Esophagus squamous epithelium (tissue), 5 donors: Measurements from ENCODE around the gene PEX14. TPM values are rescaled to one million over a fixed set of nuclear protein-coding genes. Genes with fewer than 3 reads are reported as not detected.

Experiments
- DNase-seq: peaks from one replicate; lab custom pipeline; 2025; lab: John Stamatoyannopoulos, UW
- H3K27ac ChIP-seq, 4 donors: fragments of 200-600 bp; sonication (generic); one replicate each; pipeline ENCODE4 v1.5.1; 2016 to 2019; ENCODE audit warnings: mild to moderate bottlenecking in 1 of 4
- H3K27me3 ChIP-seq, 4 donors: fragments of 200-600 bp; sonication (generic); 1 replicate in 3 of 4; 2 replicates in 1 of 4; pipeline versions ENCODE4 v1.5.1 to v1.6.0; 2017 to 2021; ENCODE audit warnings: antibody characterized with exemption in 1 of 4
- H3K36me3 ChIP-seq, 3 donors: fragments of 200-600 bp; sonication (generic); one replicate each; pipeline ENCODE4 v1.5.1; 2016 to 2019
- H3K4me1 ChIP-seq, 3 donors: fragments of 200-600 bp; sonication (generic); one replicate each; pipeline ENCODE4 v1.5.1; 2017 to 2019
- H3K4me3 ChIP-seq, 4 donors: fragments of 200-600 bp; sonication (generic); 1 replicate in 3 of 4; 2 replicates in 1 of 4; pipeline ENCODE4 v1.5.1; 2016 to 2019; ENCODE audit warnings: mild to moderate bottlenecking in 2 of 4, moderate library complexity in 1 of 4
- H3K9me3 ChIP-seq, 3 donors: fragments of 200-600 bp; sonication (generic); one replicate each; pipeline ENCODE4 v1.5.1; 2016 to 2019
- CTCF ChIP-seq, 6 experiments: fragments of 450-650 bp in 4 of 6; fragments of 200-600 bp in 2 of 6; sonication (generic) in 2 of 6; IDR thresholded peaks; one replicate each; pipeline ENCODE4 v1.5.1; 2016 to 2019; ENCODE audit warnings: antibody characterized with exemption in 6 of 6, mild to moderate bottlenecking in 4 of 6, moderate library complexity in 4 of 6
- POLR2A ChIP-seq, 4 donors: fragments of 450-650 bp; IDR thresholded peaks; one replicate each; pipeline ENCODE4 v1.6.1; 2017; ENCODE audit warnings: antibody characterized with exemption in 4 of 4, mild to moderate bottlenecking in 4 of 4, moderate library complexity in 3 of 4
- WGBS, 2 donors: methylation state at CpG; one replicate each; pipeline ENCODE4 v1.1.5; 2018; 5-methylcytosine and 5-hydroxymethylcytosine counted together
- intact Hi-C: fragments of 100-400 bp; cut with DNase I; formaldehyde crosslinking; loops from one replicate; pipeline ENCODE4 v1.15.0; 2022
- total RNA-seq, 4 donors: library from RNA; depleted of rRNA; stranded (reverse); fragments of >200 nt; gene quantifications; one replicate each; pipeline ENCODE4 v1.1.0, GENCODE V29; 2016
- donor health status: DM: yes; HTN: yes; CAD: no.

PEX14 gene
- total RNA-seq, 4 donors from 2014 or later, result 9.4 to 22.9 (median 15.2) TPM

DNA sequence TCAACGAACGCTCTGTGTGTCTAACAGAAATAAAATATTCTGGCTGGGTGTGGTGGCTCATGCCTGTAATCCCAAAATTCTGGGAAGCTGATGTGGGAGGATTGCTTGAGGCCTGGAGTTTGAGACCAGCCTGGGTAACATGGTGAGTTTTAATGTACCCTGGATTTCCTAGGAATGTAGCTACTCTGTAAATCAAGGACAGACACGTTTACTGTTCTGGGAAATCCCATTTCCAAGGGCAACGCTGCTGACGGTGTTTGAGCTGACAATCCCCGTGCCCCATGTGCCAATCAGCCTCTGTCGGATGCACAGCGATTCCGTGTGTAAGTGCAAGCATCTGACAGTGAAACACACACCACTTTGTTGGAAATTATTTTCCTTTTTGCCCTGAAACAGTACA lies 16.9 kb upstream of the PEX14 start:
- H3K4me3 ChIP-seq, result peak overlapping the region in 1 of 4 donors; percentile 16
- peaks cover 0 to 31% (median 5%) of the 10 kb centered on the region in 3 donors for H3K36me3 ChIP-seq
- DNase-seq, result no peak
- intact Hi-C loops, result no loop called here
- WGBS, 2 donors, result 39 to 42% methylated on average over 9 of the region's 9 CpGs
- peaks cover 4 to 43% (median 26%) of the 10 kb centered on the region in 3 donors for H3K4me1 ChIP-seq
- no peak for TF ChIP-seq POLR2A (IDR thresholded peaks at IDR 0.05)
- TF ChIP-seq CTCF (IDR thresholded peaks at IDR 0.05), result no peak
- H3K27ac ChIP-seq, result peak overlapping the region; percentile 69 to 77 (median 74)
- H3K9me3 ChIP-seq, result no peaks in the 10 kb centered on the region
- H3K27me3 ChIP-seq, result no peaks in the 10 kb centered on the region

DNA sequence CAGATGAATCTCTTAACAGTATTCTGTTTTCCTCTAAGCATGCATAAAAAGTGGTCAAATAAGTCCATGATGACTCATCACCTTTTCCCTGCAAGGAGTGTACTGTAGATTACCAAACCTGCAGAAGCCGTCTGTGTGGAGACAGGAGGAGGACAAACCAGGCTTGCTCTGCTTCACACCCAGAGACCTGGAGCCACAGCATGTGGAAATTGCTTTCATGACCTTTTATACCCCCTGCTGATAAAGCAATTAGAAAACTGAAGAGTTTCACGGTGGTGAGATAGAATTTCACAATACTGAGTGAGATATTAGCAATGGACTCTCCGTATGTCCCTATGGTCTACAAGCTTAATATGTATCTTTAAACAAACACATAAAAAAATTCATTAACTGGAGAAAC lies 15.6 kb upstream of the PEX14 start:
- 27 to 31% methylated on average over 3 of the region's 3 CpGs for WGBS, 2 donors
- Histone ChIP-seq H3K27me3 (no peaks in the 10 kb centered on the region), H3K4me1 (peaks cover 4 to 43% (median 26%) of the 10 kb centered on the region in 3 donors), H3K36me3 (peaks cover 4 to 44% (median 16%) of the 10 kb centered on the region in 3 donors), H3K4me3 (no peak overlapping the region), H3K9me3 (no peaks in the 10 kb centered on the region), H3K27ac (peak overlapping the region; percentile 33 to 77 (median 72))
- TF ChIP-seq CTCF (IDR thresholded peaks at IDR 0.05) (no peak), POLR2A (IDR thresholded peaks at IDR 0.05) (no peak)
- DNase-seq, result no peak
- intact Hi-C loops, result no loop called here

- WGBS, 2 donors, result 89 to 92% methylated on average over 2 of the region's 2 CpGs
- peaks cover 16 to 76% (median 41%) of the 10 kb centered on the region in 3 donors for H3K36me3 ChIP-seq
- H3K4me3 ChIP-seq, result no peak overlapping the region
- H3K27me3 ChIP-seq, result no peaks in the 10 kb centered on the region
- intact Hi-C loops, result no loop called here
- peaks cover 8 to 17% (median 8%) of the 10 kb centered on the region in 3 donors for H3K4me1 ChIP-seq
- no peaks in the 10 kb centered on the region for H3K9me3 ChIP-seq
- no peak for TF ChIP-seq CTCF (IDR thresholded peaks at IDR 0.05)
- no peak for TF ChIP-seq POLR2A (IDR thresholded peaks at IDR 0.05)
- no peak for DNase-seq
- no peak overlapping the region for H3K27ac ChIP-seq
Observed at GRCh38 chr1:10467078-10467477, 7.7 kb upstream of the PEX14 start.

DNA sequence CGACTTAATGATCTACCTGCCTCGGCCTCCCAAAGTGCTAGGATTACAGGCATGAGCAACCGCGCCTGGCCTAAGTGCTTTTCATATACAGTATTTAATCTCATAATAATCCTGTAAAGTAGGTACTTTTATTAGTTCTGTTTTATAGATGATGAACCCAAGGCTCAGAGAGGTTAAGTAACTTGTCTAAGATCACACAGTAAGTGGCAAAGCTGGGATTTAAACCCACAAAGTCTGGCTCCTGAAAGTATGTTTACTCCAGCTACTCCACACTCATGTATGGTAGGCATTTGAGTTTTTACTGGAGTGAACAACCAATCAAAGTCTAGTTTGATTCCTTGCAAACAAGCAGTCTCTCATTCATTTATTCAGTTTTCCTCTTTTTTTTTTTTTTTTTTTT lies 4.7 kb upstream of the PEX14 start:
- intact Hi-C loops, result no loop called here
- peaks cover 8 to 31% (median 8%) of the 10 kb centered on the region in 3 donors for H3K4me1 ChIP-seq
- no peaks in the 10 kb centered on the region for H3K9me3 ChIP-seq

More for the DNA sequence above, 4.7 kb upstream of the PEX14 start:
- Histone ChIP-seq H3K27ac (no peak overlapping the region), H3K36me3 (peaks cover 6 to 47% (median 18%) of the 10 kb centered on the region in 3 donors), H3K27me3 (no peaks in the 10 kb centered on the region), H3K4me3 (no peak overlapping the region)
- TF ChIP-seq CTCF (IDR thresholded peaks at IDR 0.05) (no peak), POLR2A (IDR thresholded peaks at IDR 0.05) (no peak)
- no peak for DNase-seq
- 92 to 95% methylated on average over 4 of the region's 4 CpGs for WGBS, 2 donors
